ENCODE results near the gene IFT81.
"Not testable (repeated sequence)": the region's sequence is repeated elsewhere in the genome, so short reads cannot be mapped to it uniquely, and the experiment has no call there.

Gene IFT81

GRCh38 chr12:110245369-110245772 is 121.2 kb downstream of the IFT81 start:
- no peak for DNase-seq

GRCh38 chr12:110246636-110247339 is 122.6 kb downstream of the IFT81 start:
- DNase-seq, result no peak

- DNase-seq, result no peak
These were observed 123.4 kb downstream of the IFT81 start for GRCh38 chr12:110247340-110248095.

- DNase-seq, result peak in 3 of 58 donors; percentile 5 to 25 (median 16)
These were observed 123.9 kb downstream of the IFT81 start for GRCh38 chr12:110248096-110248447.

GRCh38 chr12:110249105-110249504 is 124.9 kb downstream of the IFT81 start:
- peak in 2 of 58 donors; percentile 4 to 5 for DNase-seq

- peak in 31 of 58 donors; percentile 3 to 71 (median 29) for DNase-seq
These were observed 125.6 kb downstream of the IFT81 start for GRCh38 chr12:110249716-110250225.

GRCh38 chr12:110251381-110251780 is 127.2 kb downstream of the IFT81 start:
- DNase-seq, result no peak

GRCh38 chr12:110252716-110253115 is 128.6 kb downstream of the IFT81 start:
- no peak for DNase-seq

GRCh38 chr12:110253176-110253575 is 129.0 kb downstream of the IFT81 start:
- DNase-seq, result peak in 3 of 58 donors; percentile 12 to 31 (median 16)

- DNase-seq, result no peak
These were observed 130.9 kb downstream of the IFT81 start for GRCh38 chr12:110254971-110255540.

GRCh38 chr12:110255890-110256456 is 131.8 kb downstream of the IFT81 start:
- DNase-seq, result not testable (repeated sequence)

- DNase-seq, result peak in 2 of 58 donors; percentile 24 to 26
These were observed 132.7 kb downstream of the IFT81 start for GRCh38 chr12:110256780-110257431.

- no peak for DNase-seq
These were observed 134.3 kb downstream of the IFT81 start for GRCh38 chr12:110258466-110258865.

- no peak for DNase-seq
These were observed 138.6 kb downstream of the IFT81 start for GRCh38 chr12:110262442-110263388.

GRCh38 chr12:110266381-110266960 is 142.3 kb downstream of the IFT81 start:
- no peak for DNase-seq

- DNase-seq, result peak in 2 of 58 donors; percentile 11 to 16
These were observed 142.9 kb downstream of the IFT81 start for GRCh38 chr12:110266980-110267620.
